ENCODE data around the gene NCF2.

NCF2 gene

GRCh38 chr1:183589384-183589783 is 875 bp downstream of the NCF2 start:
- TF ChIP-seq, protein P1, sequence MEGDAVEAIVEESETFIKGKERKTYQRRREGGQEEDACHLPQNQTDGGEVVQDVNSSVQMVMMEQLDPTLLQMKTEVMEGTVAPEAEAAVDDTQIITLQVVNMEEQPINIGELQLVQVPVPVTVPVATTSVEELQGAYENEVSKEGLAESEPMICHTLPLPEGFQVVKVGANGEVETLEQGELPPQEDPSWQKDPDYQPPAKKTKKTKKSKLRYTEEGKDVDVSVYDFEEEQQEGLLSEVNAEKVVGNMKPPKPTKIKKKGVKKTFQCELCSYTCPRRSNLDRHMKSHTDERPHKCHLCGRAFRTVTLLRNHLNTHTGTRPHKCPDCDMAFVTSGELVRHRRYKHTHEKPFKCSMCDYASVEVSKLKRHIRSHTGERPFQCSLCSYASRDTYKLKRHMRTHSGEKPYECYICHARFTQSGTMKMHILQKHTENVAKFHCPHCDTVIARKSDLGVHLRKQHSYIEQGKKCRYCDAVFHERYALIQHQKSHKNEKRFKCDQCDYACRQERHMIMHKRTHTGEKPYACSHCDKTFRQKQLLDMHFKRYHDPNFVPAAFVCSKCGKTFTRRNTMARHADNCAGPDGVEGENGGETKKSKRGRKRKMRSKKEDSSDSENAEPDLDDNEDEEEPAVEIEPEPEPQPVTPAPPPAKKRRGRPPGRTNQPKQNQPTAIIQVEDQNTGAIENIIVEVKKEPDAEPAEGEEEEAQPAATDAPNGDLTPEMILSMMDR (IDR thresholded peaks at IDR 0.05; ENCODE audit: borderline replicate concordance, control extremely low read depth, extremely low read depth, insufficient read depth, missing control alignments) = no peak
- in situ Hi-C loops (cut with MboI; ENCODE audit: low sequenced_read_pairs, unreplicated experiment) = no loop called here
- DNase-seq (ENCODE audit: low spot score) = no peak

DNA sequence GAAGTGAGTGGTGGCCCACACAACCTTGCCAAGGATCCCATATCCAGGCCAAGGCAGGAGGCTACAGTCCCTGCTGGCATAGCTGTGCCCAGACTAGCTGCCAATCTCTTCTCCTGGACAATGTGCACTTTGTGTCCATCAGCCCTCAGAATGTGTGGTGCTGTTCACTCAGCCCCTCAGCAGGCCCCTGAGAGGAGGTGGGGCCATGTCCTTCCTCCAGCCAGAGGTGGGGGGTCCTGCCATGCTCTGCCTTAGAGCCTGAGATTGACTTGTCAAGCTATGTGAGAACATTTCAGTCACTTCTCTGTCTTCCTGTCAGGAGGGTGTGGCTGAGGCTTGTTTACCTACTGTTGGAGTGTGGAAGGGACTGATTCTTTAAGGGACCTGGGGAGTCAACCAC is 1.4 kb downstream of the NCF2 start:
- in situ Hi-C loops (cut with MboI; ENCODE audit: low sequenced_read_pairs, unreplicated experiment) = no loop called here
- no peak for DNase-seq (ENCODE audit: low spot score)
- TF ChIP-seq, protein P1 (IDR thresholded peaks at IDR 0.05; ENCODE audit: borderline replicate concordance, control extremely low read depth, extremely low read depth, insufficient read depth, missing control alignments) = no peak

- no peak for DNase-seq (ENCODE audit: low spot score)
- TF ChIP-seq, protein P1 (IDR thresholded peaks at IDR 0.05; ENCODE audit: borderline replicate concordance, control extremely low read depth, extremely low read depth, insufficient read depth, missing control alignments) = no peak
- in situ Hi-C loops (cut with MboI; ENCODE audit: low sequenced_read_pairs, unreplicated experiment) = no loop called here
These were observed 3.3 kb downstream of the NCF2 start for GRCh38 chr1:183586926-183587325.

- no peak for DNase-seq (ENCODE audit: low spot score)
- in situ Hi-C loops (cut with MboI; ENCODE audit: low sequenced_read_pairs, unreplicated experiment) = no loop called here
- TF ChIP-seq, protein P1 (IDR thresholded peaks at IDR 0.05; ENCODE audit: borderline replicate concordance, control extremely low read depth, extremely low read depth, insufficient read depth, missing control alignments) = no peak
These were observed 3.8 kb downstream of the NCF2 start for GRCh38 chr1:183586455-183586854.

GRCh38 chr1:183585038-183585437 is 5.2 kb downstream of the NCF2 start:
- in situ Hi-C loops (cut with MboI; ENCODE audit: low sequenced_read_pairs, unreplicated experiment) = no loop called here
- no peak for DNase-seq (ENCODE audit: low spot score)
- TF ChIP-seq, protein P1 (IDR thresholded peaks at IDR 0.05; ENCODE audit: borderline replicate concordance, control extremely low read depth, extremely low read depth, insufficient read depth, missing control alignments) = no peak

DNA sequence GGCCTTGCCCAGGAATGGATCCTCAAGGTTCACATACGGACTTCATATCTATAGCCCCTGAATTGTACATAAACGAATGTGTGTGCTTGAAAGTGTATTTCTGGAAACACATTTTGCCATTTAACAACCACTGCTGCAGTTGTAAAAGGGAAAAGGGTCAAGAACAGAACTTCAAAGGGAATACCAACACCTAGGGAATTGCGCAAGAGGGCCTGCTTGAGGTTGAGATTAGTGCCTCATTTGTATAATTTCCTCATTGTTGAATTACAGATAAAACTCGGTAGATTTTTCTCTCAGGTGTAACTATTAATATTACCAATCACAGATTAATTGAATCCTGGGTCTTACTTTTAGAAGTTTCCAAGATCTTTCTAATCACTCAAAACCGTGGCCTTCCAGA is 6.1 kb downstream of the NCF2 start:
- in situ Hi-C loops (cut with MboI; ENCODE audit: low sequenced_read_pairs, unreplicated experiment) = no loop called here
- no peak for DNase-seq (ENCODE audit: low spot score)
- TF ChIP-seq, protein P1 (IDR thresholded peaks at IDR 0.05; ENCODE audit: borderline replicate concordance, control extremely low read depth, extremely low read depth, insufficient read depth, missing control alignments) = no peak

DNA sequence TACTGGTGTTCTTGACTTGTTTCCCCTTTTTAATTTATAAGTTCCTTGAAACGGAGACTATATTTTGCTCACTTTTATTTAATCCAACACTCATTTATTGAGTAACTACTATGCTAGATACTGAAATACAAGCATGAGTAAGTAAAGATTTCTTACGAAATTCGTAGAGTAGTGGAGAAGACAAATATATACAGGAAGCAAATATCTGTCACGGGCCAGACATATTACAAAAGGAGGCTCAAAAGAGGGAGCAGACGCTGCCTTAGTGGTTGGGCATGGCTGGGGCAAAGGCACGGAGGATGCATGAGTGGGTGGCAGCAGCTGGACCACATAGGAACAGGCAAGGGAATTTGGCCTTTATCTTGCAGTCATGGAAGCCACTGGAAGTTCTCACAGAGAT is 6.8 kb downstream of the NCF2 start:
- TF ChIP-seq, protein P1 (IDR thresholded peaks at IDR 0.05; ENCODE audit: borderline replicate concordance, control extremely low read depth, extremely low read depth, insufficient read depth, missing control alignments) = no peak
- DNase-seq (ENCODE audit: low spot score) = no peak
- in situ Hi-C loops (cut with MboI; ENCODE audit: low sequenced_read_pairs, unreplicated experiment) = no loop called here
